Memory B cell (primary cell): Measurements from ENCODE around the gene NKD2.
"Not testable (repeated sequence)": the region's sequence is repeated elsewhere in the genome, so short reads cannot be mapped to it uniquely, and the experiment has no call there.

ENCODE experiments used
- ATAC-seq: fragments of 150-1000 bp; cut with Tn5 transposase; 2 replicates; pipeline ENCODE4 v1.10.0; 2021; ENCODE audit warnings: low read depth, mild to moderate bottlenecking, moderate library complexity
- DNase-seq, 2 donors: peaks; one replicate each; pipeline ENCODE4 v3.0.0; 2022; ENCODE audit warnings: low spot score in 2 of 2
- H3K27ac Mint-ChIP-seq: one replicate; pipeline ENCODE4 v1.8.0; 2022; ENCODE audit warnings: mild to moderate bottlenecking, moderate library complexity, mixed read lengths
- H3K27me3 Mint-ChIP-seq: one replicate; pipeline ENCODE4 v1.8.0; 2022; ENCODE audit warnings: mixed read lengths
- H3K36me3 Mint-ChIP-seq: one replicate; pipeline ENCODE4 v1.8.0; 2022; ENCODE audit warnings: mild to moderate bottlenecking, mixed read lengths
- H3K4me1 Mint-ChIP-seq: one replicate; pipeline ENCODE4 v1.8.0; 2022; ENCODE audit warnings: mixed read lengths
- H3K4me3 Mint-ChIP-seq: one replicate; pipeline ENCODE4 v1.8.0; 2022; ENCODE audit warnings: mild to moderate bottlenecking, moderate library complexity, mixed read lengths
- H3K9me3 Mint-ChIP-seq: one replicate; pipeline ENCODE4 v1.8.0; 2022; ENCODE audit warnings: mixed read lengths

Gene NKD2

DNA sequence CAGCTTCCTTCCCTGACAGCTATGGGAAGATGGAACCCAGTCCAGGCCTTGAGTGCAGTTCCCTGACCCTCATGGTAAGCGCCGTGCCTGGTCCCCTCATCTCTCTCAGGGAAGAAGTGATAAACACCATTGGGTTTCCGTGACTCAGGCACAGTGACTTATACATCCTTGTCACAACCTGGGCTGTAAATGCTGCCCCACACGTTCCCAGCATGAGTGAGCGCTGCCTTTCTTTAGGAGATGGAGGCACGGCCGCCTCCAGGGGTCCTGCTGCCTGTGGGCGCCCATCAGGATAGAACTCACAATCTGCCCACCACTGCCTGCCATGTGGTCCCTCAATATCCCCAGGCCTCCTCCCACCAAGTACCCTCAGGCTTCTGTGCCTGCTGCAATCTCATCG lies 8.3 kb upstream of the NKD2 start:
- no peak overlapping the region for H3K4me3 Mint-ChIP-seq
- peaks cover 9% of the 10 kb centered on the region for H3K4me1 Mint-ChIP-seq
- H3K27ac Mint-ChIP-seq = no peak overlapping the region
- no peak for DNase-seq
- no peak for ATAC-seq
- H3K36me3 Mint-ChIP-seq = no peaks in the 10 kb centered on the region
- H3K27me3 Mint-ChIP-seq = peaks cover 10% of the 10 kb centered on the region
- H3K9me3 Mint-ChIP-seq = no peaks in the 10 kb centered on the region

DNA sequence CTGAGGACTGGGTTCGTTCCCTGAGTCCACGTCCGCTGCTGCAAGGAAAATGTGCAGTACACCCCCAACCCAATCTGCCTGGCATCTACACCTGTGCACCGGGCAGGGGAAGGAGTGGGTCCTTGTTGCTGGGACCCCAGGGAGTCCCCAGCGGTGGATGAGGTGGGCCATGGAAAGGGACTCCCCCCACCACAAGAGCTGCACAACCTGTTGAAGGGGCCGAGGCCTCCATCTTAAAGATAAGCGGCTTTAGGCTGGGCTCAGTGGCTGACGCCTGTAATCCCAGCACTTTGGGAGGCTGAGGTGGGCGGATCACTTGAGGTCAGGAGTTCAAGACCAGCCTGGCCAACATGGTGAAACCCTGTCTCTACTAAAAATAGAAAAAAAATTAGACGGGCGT lies 7.8 kb upstream of the NKD2 start:
- not testable (repeated sequence) for DNase-seq, H3K4me3 Mint-ChIP-seq, H3K36me3 Mint-ChIP-seq, ATAC-seq, H3K27ac Mint-ChIP-seq, H3K9me3 Mint-ChIP-seq
- H3K27me3 Mint-ChIP-seq = peaks cover 14% of the 10 kb centered on the region
- H3K4me1 Mint-ChIP-seq = peaks cover 12% of the 10 kb centered on the region

DNA sequence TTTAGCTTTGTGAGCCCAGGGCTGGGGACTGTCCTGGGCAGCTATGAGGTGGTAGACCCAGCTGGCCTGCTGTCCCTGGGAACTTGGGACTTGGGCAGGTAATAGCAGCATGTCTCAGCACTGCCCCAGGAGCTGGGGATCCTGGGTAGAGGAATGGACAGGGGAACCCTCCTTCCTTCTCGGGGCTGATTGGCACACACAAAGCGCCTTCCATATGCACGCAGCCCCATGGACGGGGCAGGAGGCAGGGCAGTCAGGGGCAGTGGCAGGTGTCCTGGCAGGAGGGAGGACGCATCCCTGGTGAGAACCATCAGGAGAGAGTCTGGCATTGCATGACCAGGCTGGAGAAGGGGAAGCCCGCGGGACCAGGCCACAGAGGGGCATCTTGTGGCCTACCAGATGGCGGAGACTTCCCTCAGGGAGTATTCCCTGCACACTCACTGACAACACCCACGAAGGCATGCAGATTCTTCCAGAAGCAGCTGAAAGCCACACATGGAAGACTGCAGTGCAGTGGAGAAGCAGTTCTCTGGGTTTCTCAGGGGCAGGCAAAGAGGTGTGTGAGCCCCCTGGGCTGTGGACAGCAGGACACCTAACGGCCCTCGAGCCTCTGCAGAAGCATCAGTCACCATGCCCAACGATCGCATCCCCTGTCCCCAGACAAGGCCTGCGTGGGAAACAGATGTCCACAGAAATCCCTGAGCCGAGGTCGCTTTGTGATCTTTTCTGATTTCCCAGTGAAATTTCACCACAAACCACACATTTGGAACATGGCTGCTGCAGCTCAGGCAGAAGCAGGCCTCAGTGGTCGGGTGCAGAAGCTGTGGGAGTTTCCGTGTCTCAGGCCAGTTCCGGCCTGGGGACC lies 7.0 kb upstream of the NKD2 start:
- Mint-ChIP-seq H3K4me1 (peaks cover 13% of the 10 kb centered on the region), H3K4me3 (no peak overlapping the region), H3K9me3 (no peaks in the 10 kb centered on the region), H3K27ac (no peak overlapping the region), H3K27me3 (peaks cover 18% of the 10 kb centered on the region), H3K36me3 (no peaks in the 10 kb centered on the region)
- ATAC-seq (no peak), DNase-seq (peak in 1 of 2 donors; percentile 8)

DNA sequence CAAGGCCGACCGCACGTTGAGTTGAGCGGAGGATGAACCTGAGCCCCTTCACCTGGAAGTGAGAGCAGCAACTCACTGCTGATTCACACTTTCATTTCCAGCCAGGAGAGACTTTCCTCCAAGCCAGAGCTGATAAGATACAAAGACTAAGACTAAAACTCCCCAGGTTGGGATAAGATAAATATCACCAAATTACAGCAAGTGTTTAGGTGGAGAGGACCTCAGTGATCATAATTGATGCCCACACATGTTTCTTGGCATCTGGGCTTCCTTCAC lies 6.4 kb upstream of the NKD2 start:
- DNase-seq (no peak), ATAC-seq (no peak)
- Mint-ChIP-seq H3K27ac (no peak overlapping the region), H3K4me1 (peaks cover 9% of the 10 kb centered on the region), H3K4me3 (no peak overlapping the region), H3K36me3 (no peaks in the 10 kb centered on the region), H3K27me3 (peaks cover 18% of the 10 kb centered on the region), H3K9me3 (no peaks in the 10 kb centered on the region)

DNA sequence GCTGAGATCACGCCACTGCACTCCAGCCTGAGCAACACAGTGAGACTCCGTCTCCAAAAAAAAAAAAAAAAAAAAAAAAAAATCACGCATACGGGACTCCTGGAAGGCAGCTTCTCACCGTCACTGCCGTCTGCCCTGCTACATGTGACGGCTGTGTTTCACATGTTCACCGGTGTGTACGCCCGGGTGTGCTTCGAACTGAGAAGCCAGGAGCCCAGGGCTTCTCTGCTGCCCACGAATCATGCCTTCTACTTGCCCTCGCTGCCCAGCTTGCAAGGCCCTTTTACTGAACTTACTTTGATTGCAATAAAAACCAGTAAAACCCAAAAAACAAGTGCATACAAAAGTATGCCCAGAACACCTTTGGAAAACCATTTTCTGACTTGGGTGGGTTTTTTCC lies 5.8 kb upstream of the NKD2 start:
- Mint-ChIP-seq H3K36me3 (no peaks in the 10 kb centered on the region), H3K4me3 (no peak overlapping the region), H3K9me3 (no peaks in the 10 kb centered on the region), H3K27ac (no peak overlapping the region), H3K27me3 (peaks cover 20% of the 10 kb centered on the region), H3K4me1 (peaks cover 9% of the 10 kb centered on the region)
- ATAC-seq = no peak
- no peak for DNase-seq

DNA sequence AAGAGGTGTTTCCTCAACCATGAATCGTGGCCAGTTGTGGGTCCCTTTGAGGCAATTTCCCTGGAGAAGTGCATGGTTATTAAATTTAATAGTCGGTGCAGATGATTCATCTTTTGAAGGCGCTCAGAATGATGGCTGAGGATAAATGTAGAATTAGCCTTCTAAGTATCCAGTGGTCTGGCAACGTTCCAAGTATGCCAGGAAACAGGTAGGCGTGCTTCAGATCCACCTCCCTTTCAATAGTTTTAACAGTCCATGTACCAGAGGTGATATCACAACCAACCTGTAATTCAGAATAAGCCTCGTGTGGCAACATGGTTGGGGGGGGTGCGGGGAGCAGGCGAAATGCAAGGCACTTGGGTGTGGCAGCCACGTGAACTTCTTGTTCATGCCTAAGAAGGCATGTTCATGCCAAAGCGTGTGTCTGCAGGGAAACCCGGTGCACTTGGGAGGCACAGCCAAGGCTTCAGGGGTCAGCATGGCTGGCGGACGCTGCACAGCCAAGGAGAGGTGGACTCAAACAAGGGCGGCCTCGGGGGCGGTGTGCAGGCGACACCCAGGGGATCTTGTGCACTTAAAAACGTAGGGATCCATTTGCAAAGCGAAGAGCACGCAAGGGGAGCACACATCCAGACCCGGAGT lies 5.2 kb upstream of the NKD2 start:
- Mint-ChIP-seq H3K4me1 (peaks cover 10% of the 10 kb centered on the region), H3K27ac (no peak overlapping the region), H3K27me3 (peaks cover 24% of the 10 kb centered on the region), H3K9me3 (no peaks in the 10 kb centered on the region), H3K4me3 (peak overlapping the region; percentile 43), H3K36me3 (no peaks in the 10 kb centered on the region)
- ATAC-seq = no peak
- peak in 1 of 2 donors; percentile 8 for DNase-seq

DNA sequence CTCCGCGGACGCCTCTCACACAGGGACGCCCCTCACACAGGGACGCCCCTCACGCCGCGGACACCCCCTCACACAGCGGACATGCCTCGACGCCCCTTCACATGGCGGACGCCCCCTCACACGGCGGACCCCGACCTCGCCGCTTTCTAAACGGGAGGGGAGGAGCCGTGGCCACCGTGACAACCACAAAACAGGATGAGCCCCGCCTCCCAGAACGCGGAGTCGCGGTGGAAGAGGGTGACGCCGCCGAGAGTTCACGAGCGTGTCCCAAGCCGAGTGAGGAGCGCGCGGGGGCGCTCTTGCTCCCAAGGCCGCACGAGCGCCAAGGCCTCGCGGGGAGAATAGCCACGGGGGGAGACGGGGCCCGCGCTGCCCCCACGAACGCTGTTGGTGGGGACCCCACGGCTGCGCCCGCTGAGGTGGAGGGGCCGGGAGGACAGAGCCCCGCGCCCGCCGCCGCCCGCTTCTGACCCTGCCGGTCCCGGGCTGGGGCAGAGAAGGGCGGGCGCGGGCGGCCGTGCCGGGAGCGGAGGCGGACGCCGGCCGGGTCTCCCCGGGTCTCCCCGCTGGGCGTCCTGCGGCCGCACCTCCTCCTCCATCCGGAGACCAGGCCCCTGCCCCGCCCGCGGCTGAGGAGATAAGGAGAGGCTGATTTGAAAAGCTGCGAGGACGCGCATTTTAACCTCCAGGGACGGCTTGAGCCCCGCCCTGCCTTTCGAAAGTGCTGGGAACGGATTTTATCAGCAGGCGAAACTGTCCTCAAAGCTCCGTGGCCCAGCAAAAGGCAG lies 3.9 kb upstream of the NKD2 start:
- DNase-seq = peak in 1 of 2 donors; percentile 30
- ATAC-seq = peak; percentile 55
- Mint-ChIP-seq H3K4me1 (peaks cover 10% of the 10 kb centered on the region), H3K27me3 (peaks cover 26% of the 10 kb centered on the region), H3K4me3 (peak overlapping the region; percentile 75), H3K36me3 (no peaks in the 10 kb centered on the region), H3K9me3 (no peaks in the 10 kb centered on the region), H3K27ac (no peak overlapping the region)

DNA sequence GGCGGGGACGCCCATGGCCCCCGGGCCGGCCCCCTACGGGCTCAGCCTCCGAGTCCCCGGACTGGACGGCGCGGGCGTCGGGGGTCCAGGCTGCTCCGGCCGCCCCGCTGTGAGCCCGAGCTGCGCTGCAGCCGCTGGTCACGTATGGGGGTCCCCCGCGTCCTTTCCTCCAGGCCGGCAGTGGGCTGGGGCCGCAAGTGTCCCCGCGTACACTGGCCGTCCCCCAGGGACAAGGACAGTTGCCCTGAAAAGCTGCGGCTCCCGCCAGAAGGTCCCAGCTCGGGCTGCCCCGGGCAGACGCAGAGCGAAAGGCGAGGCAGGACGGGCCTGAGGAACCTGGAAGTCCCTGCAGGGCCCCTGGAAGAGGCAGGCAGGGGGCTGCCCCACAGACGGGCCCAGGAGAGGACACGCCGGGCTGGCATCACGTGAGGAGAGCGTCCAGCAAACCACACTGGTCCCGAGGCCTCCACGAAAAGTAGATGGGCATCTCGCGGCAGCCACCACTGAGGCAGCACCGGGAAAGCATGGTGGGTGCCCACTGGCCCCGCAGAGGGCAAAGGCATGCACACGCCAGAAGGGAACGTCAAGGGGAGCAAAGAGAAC lies 3.3 kb upstream of the NKD2 start:
- peak in 1 of 2 donors; percentile 10 for DNase-seq
- Mint-ChIP-seq H3K27ac (no peak overlapping the region), H3K27me3 (peaks cover 29% of the 10 kb centered on the region), H3K9me3 (no peaks in the 10 kb centered on the region), H3K4me3 (no peak overlapping the region), H3K36me3 (no peaks in the 10 kb centered on the region), H3K4me1 (peaks cover 10% of the 10 kb centered on the region)
- ATAC-seq = no peak

DNA sequence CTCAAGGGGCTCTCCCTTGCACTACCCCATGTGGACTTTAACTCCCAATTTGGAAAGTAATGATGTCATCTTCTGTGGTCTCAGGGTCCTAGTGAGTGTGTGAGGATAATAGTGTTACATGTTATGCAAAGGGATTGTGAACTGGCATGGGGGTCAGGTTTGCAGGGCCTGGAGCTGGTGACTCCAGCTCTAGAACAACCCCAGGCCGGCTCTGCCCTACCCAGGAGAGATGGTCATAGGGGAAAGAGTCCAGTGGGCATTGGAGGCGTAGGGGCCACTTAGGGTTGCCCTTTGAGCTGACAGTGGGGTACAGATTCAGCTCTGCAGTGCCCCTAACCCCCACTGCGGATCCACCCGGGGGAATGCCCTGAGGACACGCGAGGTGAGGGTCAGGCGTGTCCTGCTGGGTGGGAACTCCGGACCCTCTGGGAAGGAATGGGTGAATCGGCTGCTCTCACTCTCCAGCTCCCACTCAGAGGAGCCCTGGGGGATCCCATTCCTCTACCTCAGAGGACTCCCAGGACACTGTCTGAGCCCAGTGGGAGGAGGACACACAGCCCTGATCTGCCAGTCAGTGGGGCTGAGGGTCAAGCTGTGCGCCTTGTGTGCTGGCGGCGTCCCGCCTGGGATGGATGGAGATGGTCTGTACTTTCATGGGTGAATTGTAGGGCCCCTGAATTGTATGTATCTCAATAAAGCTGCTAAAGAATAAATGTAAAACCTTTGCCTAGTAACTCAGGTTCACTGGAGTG lies 2.5 kb upstream of the NKD2 start:
- H3K4me3 Mint-ChIP-seq = peak overlapping the region; percentile 9

DNA sequence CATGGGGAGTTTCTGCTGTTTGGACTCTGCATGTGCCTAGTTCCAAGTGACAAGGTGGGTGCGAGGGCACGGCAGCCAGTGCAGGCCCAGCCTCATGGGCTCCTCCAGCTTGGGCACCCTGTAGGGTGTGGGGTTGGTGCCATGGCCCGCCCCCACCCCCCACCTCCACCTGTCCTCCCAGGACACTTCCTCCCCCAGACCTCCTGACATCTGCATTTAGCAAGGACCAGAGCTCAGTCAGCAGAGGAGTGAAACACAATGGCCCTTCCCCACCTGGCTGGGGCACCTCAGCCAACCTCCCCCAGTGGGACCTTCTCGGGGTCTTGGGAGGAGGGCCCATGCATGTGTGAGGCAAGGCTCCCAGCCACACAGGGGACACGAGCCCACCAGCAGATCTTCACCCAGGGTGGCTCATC lies 1.9 kb upstream of the NKD2 start:
- H3K4me1 Mint-ChIP-seq = peaks cover 15% of the 10 kb centered on the region
- H3K27me3 Mint-ChIP-seq = peaks cover 33% of the 10 kb centered on the region
- no peak overlapping the region for H3K4me3 Mint-ChIP-seq
- no peaks in the 10 kb centered on the region for H3K9me3 Mint-ChIP-seq
- no peak for ATAC-seq
- no peak overlapping the region for H3K27ac Mint-ChIP-seq
- no peaks in the 10 kb centered on the region for H3K36me3 Mint-ChIP-seq
- peak in 1 of 2 donors; percentile 9 for DNase-seq

More for the DNA sequence above, 2.5 kb upstream of the NKD2 start:
- peaks cover 11% of the 10 kb centered on the region for H3K4me1 Mint-ChIP-seq
- no peak overlapping the region for H3K27ac Mint-ChIP-seq
- DNase-seq (peak in 1 of 2 donors; percentile 10), ATAC-seq (no peak)
- H3K27me3 Mint-ChIP-seq = peaks cover 30% of the 10 kb centered on the region
- no peaks in the 10 kb centered on the region for H3K9me3 Mint-ChIP-seq
- H3K36me3 Mint-ChIP-seq = no peaks in the 10 kb centered on the region

DNA sequence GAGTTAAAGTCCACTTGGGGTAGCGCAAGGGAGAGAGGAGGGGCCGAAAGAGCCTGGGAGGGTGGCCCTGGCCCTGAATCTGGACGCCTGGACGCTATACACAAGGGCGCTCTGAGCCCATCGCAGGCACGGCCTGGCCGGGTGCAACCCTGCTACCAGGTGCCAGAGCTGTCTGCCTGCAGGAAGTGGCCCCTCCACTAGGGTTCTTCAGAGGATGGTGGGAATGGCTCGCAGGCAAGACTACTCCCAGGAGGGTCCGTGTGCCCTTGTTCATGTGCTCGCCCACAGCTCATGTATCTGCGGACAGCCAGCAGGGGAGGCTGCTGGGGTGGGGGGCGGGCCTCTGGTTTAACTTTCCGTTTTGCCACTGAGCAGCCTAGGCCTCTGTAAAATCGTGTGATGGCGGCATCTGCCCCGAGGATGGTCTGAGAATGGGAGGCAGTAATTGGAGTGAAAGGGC lies 1.4 kb upstream of the NKD2 start:
- peaks cover 15% of the 10 kb centered on the region for H3K4me1 Mint-ChIP-seq
- H3K27me3 Mint-ChIP-seq = peaks cover 32% of the 10 kb centered on the region
- peak in 1 of 2 donors; percentile 9 for DNase-seq
- no peaks in the 10 kb centered on the region for H3K9me3 Mint-ChIP-seq
- no peaks in the 10 kb centered on the region for H3K36me3 Mint-ChIP-seq
- H3K4me3 Mint-ChIP-seq = peak overlapping the region; percentile 15
- H3K27ac Mint-ChIP-seq = no peak overlapping the region
- no peak for ATAC-seq

DNA sequence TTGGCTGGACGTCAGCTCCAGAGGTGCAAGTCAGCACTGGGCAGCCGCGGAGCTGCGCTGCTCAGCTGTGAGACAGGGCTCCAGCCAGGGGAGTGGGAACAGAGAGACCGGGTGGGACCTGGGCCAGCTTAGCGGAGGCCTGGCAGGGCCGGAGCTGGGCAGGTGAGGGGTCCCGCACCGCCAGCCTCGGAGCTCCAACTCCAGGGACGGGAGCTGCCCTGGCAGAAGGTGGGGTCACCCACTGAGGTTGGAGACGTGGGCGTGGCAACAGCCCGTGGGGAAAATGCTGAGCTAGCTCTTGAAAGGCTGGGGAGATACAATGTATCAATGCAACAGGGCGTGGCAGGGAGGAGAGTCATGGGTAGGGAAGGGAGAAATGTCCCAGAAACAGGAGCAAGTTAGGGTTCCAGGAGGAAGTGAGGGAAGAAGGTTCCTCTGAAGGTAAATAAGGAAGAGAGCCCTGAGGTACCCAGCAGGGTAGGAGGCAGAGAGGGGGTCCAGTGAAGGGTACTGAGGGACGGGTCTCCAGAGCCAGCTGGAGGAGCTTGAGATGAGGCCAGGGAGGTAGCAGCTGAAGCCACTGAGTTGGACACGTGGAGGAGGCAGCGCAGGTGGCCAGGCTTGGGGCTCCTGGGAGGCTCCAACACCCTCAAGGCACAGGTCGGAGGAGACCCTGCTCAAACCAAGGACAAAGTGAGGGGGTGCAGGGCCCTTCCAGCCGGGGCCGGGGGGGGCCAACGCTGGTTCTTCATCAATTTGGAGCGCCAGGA lies 736 bp upstream of the NKD2 start:
- peak overlapping the region; percentile 70 for H3K4me3 Mint-ChIP-seq
- no peak for ATAC-seq
- DNase-seq = peak in 1 of 2 donors; percentile 8
- H3K9me3 Mint-ChIP-seq = no peaks in the 10 kb centered on the region
- no peaks in the 10 kb centered on the region for H3K36me3 Mint-ChIP-seq
- peaks cover 15% of the 10 kb centered on the region for H3K4me1 Mint-ChIP-seq
- peak overlapping the region; percentile 28 for H3K27ac Mint-ChIP-seq
- H3K27me3 Mint-ChIP-seq = peaks cover 34% of the 10 kb centered on the region
